ENCODE data around the gene CAMK1D.

GRCh38 chr10:12327074-12327473 is 22.3 kb upstream of the CAMK1D start:
- TF ChIP-seq, protein P1, sequence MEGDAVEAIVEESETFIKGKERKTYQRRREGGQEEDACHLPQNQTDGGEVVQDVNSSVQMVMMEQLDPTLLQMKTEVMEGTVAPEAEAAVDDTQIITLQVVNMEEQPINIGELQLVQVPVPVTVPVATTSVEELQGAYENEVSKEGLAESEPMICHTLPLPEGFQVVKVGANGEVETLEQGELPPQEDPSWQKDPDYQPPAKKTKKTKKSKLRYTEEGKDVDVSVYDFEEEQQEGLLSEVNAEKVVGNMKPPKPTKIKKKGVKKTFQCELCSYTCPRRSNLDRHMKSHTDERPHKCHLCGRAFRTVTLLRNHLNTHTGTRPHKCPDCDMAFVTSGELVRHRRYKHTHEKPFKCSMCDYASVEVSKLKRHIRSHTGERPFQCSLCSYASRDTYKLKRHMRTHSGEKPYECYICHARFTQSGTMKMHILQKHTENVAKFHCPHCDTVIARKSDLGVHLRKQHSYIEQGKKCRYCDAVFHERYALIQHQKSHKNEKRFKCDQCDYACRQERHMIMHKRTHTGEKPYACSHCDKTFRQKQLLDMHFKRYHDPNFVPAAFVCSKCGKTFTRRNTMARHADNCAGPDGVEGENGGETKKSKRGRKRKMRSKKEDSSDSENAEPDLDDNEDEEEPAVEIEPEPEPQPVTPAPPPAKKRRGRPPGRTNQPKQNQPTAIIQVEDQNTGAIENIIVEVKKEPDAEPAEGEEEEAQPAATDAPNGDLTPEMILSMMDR (conservative IDR thresholded peaks at IDR 0.05; ENCODE audit: low read depth in 2 of 2), result no peak
- TF ChIP-seq POLR2AphosphoS5 (IDR thresholded peaks at IDR 0.05; ENCODE audit: low read depth), result no peak
- no peak for TF ChIP-seq EZH2 (IDR thresholded peaks at IDR 0.05; ENCODE audit: low read depth, unreplicated experiment)
- no peak for TF ChIP-seq ZNF462 (CRISPR knock-in tag; IDR thresholded peaks at IDR 0.05)
- no peak for TF ChIP-seq CREB1 (CRISPR knock-in tag; IDR thresholded peaks at IDR 0.05; ENCODE audit: low read depth)
- TF ChIP-seq EZH2phosphoT487 (IDR thresholded peaks at IDR 0.05; ENCODE audit: unreplicated experiment), result no peak
- no peak for TF ChIP-seq ZNF331 (CRISPR knock-in tag; IDR thresholded peaks at IDR 0.05; ENCODE audit: low read depth)
- no peak for TF ChIP-seq NANOG (IDR thresholded peaks at IDR 0.05; ENCODE audit: borderline replicate concordance)
- TF ChIP-seq REST (IDR thresholded peaks at IDR 0.05; ENCODE audit: unreplicated experiment), result no peak
- no peak for TF ChIP-seq STAT1 (IDR thresholded peaks at IDR 0.05; ENCODE audit: unreplicated experiment)
- TF ChIP-seq, protein P2, sequence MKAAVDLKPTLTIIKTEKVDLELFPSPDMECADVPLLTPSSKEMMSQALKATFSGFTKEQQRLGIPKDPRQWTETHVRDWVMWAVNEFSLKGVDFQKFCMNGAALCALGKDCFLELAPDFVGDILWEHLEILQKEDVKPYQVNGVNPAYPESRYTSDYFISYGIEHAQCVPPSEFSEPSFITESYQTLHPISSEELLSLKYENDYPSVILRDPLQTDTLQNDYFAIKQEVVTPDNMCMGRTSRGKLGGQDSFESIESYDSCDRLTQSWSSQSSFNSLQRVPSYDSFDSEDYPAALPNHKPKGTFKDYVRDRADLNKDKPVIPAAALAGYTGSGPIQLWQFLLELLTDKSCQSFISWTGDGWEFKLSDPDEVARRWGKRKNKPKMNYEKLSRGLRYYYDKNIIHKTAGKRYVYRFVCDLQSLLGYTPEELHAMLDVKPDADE (IDR thresholded peaks at IDR 0.05), result no peak
- no peak for TF ChIP-seq JUNB (IDR thresholded peaks at IDR 0.05; ENCODE audit: unreplicated experiment)
